ENCODE data around the gene CTTN.

GRCh38 chr11:70353900-70354568, 44.3 kb upstream of the CTTN start:
- no peak for TF ChIP-seq CTCF (IDR thresholded peaks at IDR 0.05)
- TF ChIP-seq POLR2AphosphoS5 (IDR thresholded peaks at IDR 0.05; ENCODE audit: low read depth, low read length), result no peak
- TF ChIP-seq TCF7L2 (IDR thresholded peaks at IDR 0.05; ENCODE audit: low read depth, low read length), result no peak
- TF ChIP-seq, protein P1, sequence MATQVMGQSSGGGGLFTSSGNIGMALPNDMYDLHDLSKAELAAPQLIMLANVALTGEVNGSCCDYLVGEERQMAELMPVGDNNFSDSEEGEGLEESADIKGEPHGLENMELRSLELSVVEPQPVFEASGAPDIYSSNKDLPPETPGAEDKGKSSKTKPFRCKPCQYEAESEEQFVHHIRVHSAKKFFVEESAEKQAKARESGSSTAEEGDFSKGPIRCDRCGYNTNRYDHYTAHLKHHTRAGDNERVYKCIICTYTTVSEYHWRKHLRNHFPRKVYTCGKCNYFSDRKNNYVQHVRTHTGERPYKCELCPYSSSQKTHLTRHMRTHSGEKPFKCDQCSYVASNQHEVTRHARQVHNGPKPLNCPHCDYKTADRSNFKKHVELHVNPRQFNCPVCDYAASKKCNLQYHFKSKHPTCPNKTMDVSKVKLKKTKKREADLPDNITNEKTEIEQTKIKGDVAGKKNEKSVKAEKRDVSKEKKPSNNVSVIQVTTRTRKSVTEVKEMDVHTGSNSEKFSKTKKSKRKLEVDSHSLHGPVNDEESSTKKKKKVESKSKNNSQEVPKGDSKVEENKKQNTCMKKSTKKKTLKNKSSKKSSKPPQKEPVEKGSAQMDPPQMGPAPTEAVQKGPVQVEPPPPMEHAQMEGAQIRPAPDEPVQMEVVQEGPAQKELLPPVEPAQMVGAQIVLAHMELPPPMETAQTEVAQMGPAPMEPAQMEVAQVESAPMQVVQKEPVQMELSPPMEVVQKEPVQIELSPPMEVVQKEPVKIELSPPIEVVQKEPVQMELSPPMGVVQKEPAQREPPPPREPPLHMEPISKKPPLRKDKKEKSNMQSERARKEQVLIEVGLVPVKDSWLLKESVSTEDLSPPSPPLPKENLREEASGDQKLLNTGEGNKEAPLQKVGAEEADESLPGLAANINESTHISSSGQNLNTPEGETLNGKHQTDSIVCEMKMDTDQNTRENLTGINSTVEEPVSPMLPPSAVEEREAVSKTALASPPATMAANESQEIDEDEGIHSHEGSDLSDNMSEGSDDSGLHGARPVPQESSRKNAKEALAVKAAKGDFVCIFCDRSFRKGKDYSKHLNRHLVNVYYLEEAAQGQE (IDR thresholded peaks at IDR 0.05; ENCODE audit: insufficient read depth in 1 of 2, low read depth in 2 of 2, low read length in 1 of 2), result no peak
- TF ChIP-seq SIN3A (IDR thresholded peaks at IDR 0.05; ENCODE audit: borderline replicate concordance, insufficient read depth, low read depth, low read length), result no peak

Measured in Panc1 (cell line).